ENCODE measurements around the gene POLR2A. TPM values are rescaled to one million over a fixed set of nuclear protein-coding genes. Genes with fewer than 3 reads are reported as not detected.
"Not testable (repeated sequence)": the region's sequence is repeated elsewhere in the genome, so short reads cannot be mapped to it uniquely, and the experiment has no call there.

Gene POLR2A
- total RNA-seq, 1 experiment from 2014 or later: 89.6 TPM

GRCh38 chr17:7467498-7467897 lies 16.7 kb upstream of the POLR2A start:
- intact Hi-C loops (cut with micrococcal nuclease): no loop called here
- Mint-ChIP-seq H3K9me3 (ENCODE audit: unreplicated experiment) (no peaks in the 10 kb centered on the region), H3K27ac (ENCODE audit: low read depth, unreplicated experiment) (no peak overlapping the region), H3K27me3 (ENCODE audit: insufficient read depth, unreplicated experiment) (no peaks in the 10 kb centered on the region), H3K36me3 (ENCODE audit: insufficient read depth, unreplicated experiment) (peaks cover 35% of the 10 kb centered on the region), H3K4me1 (ENCODE audit: insufficient read depth, unreplicated experiment) (no peaks in the 10 kb centered on the region), H3K4me3 (ENCODE audit: unreplicated experiment) (no peak overlapping the region)
- POLR2A ChIA-PET: interaction anchor here (0.8 to 2.8 kb wide), 4 partner anchors 9 to 23 kb away, joined by 3 to 16 read pairs (median 7); partner anchors contain the start of gene POLR2A
- DNase-seq (ENCODE audit: unreplicated experiment): no peak
- CTCF ChIA-PET: interaction anchor here (0.7 to 0.9 kb wide), 3 partner anchors 9 to 1082 kb away, joined by 3 to 4 read pairs (median 3); no protein-coding TSS in a partner anchor
- TF ChIP-seq CTCF (IDR thresholded peaks at IDR 0.05; ENCODE audit: unreplicated experiment): no peak
- BruUV-seq (replicated peaks): no TSS peak

- Mint-ChIP-seq H3K36me3 (ENCODE audit: insufficient read depth, unreplicated experiment) (peaks cover 35% of the 10 kb centered on the region), H3K9me3 (ENCODE audit: unreplicated experiment) (no peaks in the 10 kb centered on the region), H3K27me3 (ENCODE audit: insufficient read depth, unreplicated experiment) (no peaks in the 10 kb centered on the region), H3K4me1 (ENCODE audit: insufficient read depth, unreplicated experiment) (no peaks in the 10 kb centered on the region), H3K27ac (ENCODE audit: low read depth, unreplicated experiment) (no peak overlapping the region), H3K4me3 (ENCODE audit: unreplicated experiment) (no peak overlapping the region)
- BruUV-seq (replicated peaks): no TSS peak
- no peak for DNase-seq (ENCODE audit: unreplicated experiment)
- ChIA-PET POLR2A (interaction anchor here (0.6 to 2.8 kb wide), 3 partner anchors 8 to 17 kb away, joined by 3 to 16 read pairs (median 8); partner anchors contain the start of genes POLR2A and ZBTB4), CTCF (interaction anchor here (0.9 kb wide), 1 partner anchor 219 kb away, joined by 4 read pairs; no protein-coding TSS in a partner anchor)
- intact Hi-C loops (cut with micrococcal nuclease): no loop called here
- no peak for TF ChIP-seq CTCF (IDR thresholded peaks at IDR 0.05; ENCODE audit: unreplicated experiment)
Observed at GRCh38 chr17:7468290-7468689, 15.9 kb upstream of the POLR2A start.

GRCh38 chr17:7468804-7469389 lies 15.3 kb upstream of the POLR2A start:
- peaks cover 41% of the 10 kb centered on the region for H3K36me3 Mint-ChIP-seq (ENCODE audit: insufficient read depth, unreplicated experiment)
- no peaks in the 10 kb centered on the region for H3K9me3 Mint-ChIP-seq (ENCODE audit: unreplicated experiment)
- TF ChIP-seq CTCF (IDR thresholded peaks at IDR 0.05; ENCODE audit: unreplicated experiment): no peak
- no peak for DNase-seq (ENCODE audit: unreplicated experiment)
- no peaks in the 10 kb centered on the region for H3K27me3 Mint-ChIP-seq (ENCODE audit: insufficient read depth, unreplicated experiment)
- ChIA-PET CTCF (no interaction called here), POLR2A (interaction anchor here (2.0 to 2.8 kb wide), 2 partner anchors 11 to 16 kb away, joined by 5 to 16 read pairs; partner anchors contain the start of genes POLR2A and ZBTB4)
- intact Hi-C loops (cut with micrococcal nuclease): no loop called here
- no peak overlapping the region for H3K4me3 Mint-ChIP-seq (ENCODE audit: unreplicated experiment)
- H3K4me1 Mint-ChIP-seq (ENCODE audit: insufficient read depth, unreplicated experiment): no peaks in the 10 kb centered on the region
- BruUV-seq (replicated peaks): no TSS peak
- no peak overlapping the region for H3K27ac Mint-ChIP-seq (ENCODE audit: low read depth, unreplicated experiment)

- H3K27ac Mint-ChIP-seq (ENCODE audit: low read depth, unreplicated experiment); DNase-seq (ENCODE audit: unreplicated experiment); H3K27me3 Mint-ChIP-seq (ENCODE audit: insufficient read depth, unreplicated experiment); BruUV-seq (replicated peaks); H3K4me1 Mint-ChIP-seq (ENCODE audit: insufficient read depth, unreplicated experiment); intact Hi-C loops (cut with micrococcal nuclease); H3K4me3 Mint-ChIP-seq (ENCODE audit: unreplicated experiment); H3K9me3 Mint-ChIP-seq (ENCODE audit: unreplicated experiment): not testable (repeated sequence)
- peaks cover 38% of the 10 kb centered on the region for H3K36me3 Mint-ChIP-seq (ENCODE audit: insufficient read depth, unreplicated experiment)
- ChIA-PET CTCF (interaction anchor here (1.0 to 1.2 kb wide), 2 partner anchors 17 to 91 kb away, joined by 4 read pairs; no protein-coding TSS in a partner anchor), POLR2A (interaction anchor here (2.0 kb wide), 1 partner anchor 10 kb away, joined by 5 read pairs; the partner anchor contains the start of gene ZBTB4)
Observed at GRCh38 chr17:7469843-7470242, 14.3 kb upstream of the POLR2A start.

GRCh38 chr17:7470457-7470973 lies 13.7 kb upstream of the POLR2A start:
- CTCF ChIA-PET: interaction anchor here (0.6 to 1.2 kb wide), 5 partner anchors 8 to 109 kb away, joined by 3 to 4 read pairs (median 3); no protein-coding TSS in a partner anchor
- H3K4me3 Mint-ChIP-seq (ENCODE audit: unreplicated experiment); intact Hi-C loops (cut with micrococcal nuclease): not testable (repeated sequence)

More at GRCh38 chr17:7470457-7470973, 13.7 kb upstream of the POLR2A start:
- not testable (repeated sequence) for H3K27me3 Mint-ChIP-seq (ENCODE audit: insufficient read depth, unreplicated experiment); H3K4me1 Mint-ChIP-seq (ENCODE audit: insufficient read depth, unreplicated experiment); BruUV-seq (replicated peaks); H3K9me3 Mint-ChIP-seq (ENCODE audit: unreplicated experiment); H3K27ac Mint-ChIP-seq (ENCODE audit: low read depth, unreplicated experiment); DNase-seq (ENCODE audit: unreplicated experiment)
- POLR2A ChIA-PET: interaction anchor here (0.8 to 2.0 kb wide), 2 partner anchors 9 to 14 kb away, joined by 4 to 5 read pairs; partner anchors contain the start of gene ZBTB4
- peaks cover 35% of the 10 kb centered on the region for H3K36me3 Mint-ChIP-seq (ENCODE audit: insufficient read depth, unreplicated experiment)

Data from MCF 10A (cell line).